Neuronal stem cell (in vitro differentiated cells): Measurements from ENCODE around the gene DNAH8.

ENCODE experiments used
- DNase-seq: peaks from one replicate; pipeline ENCODE4 v3.0.0-alpha.2; 2013; ENCODE audit warnings: low spot score
- H2AFZ ChIP-seq: one replicate; pipeline ENCODE4 v1.6.1; 2013; ENCODE audit warnings: mild to moderate bottlenecking, low read length, inconsistent platforms
- H2AK5ac ChIP-seq: 2 replicates; pipeline ENCODE4 v1.6.1; 2013; ENCODE audit warnings: low read depth, mild to moderate bottlenecking, inconsistent platforms, low read length, moderate library complexity, mixed read lengths
- H2BK120ac ChIP-seq: 2 replicates; pipeline ENCODE4 v1.6.1; 2013; ENCODE audit warnings: low read depth, mild to moderate bottlenecking, inconsistent platforms, low read length, moderate library complexity, mixed read lengths
- H2BK12ac ChIP-seq: one replicate; pipeline ENCODE4 v1.6.1; 2013; ENCODE audit warnings: low read length, inconsistent platforms
- H2BK15ac ChIP-seq: 2 replicates; pipeline ENCODE4 v1.6.1; 2013; ENCODE audit warnings: mild to moderate bottlenecking, low read length, inconsistent platforms, mixed read lengths
- H2BK5ac ChIP-seq: one replicate; pipeline ENCODE4 v1.6.1; 2013; ENCODE audit warnings: inconsistent platforms, mild to moderate bottlenecking, low read length, moderate library complexity
- H3K14ac ChIP-seq: one replicate; pipeline ENCODE4 v1.6.1; 2013; ENCODE audit warnings: low read length, inconsistent platforms
- H3K18ac ChIP-seq: 2 replicates; pipeline ENCODE4 v1.6.1; 2013; ENCODE audit warnings: low read length, inconsistent platforms
- H3K23ac ChIP-seq: 2 replicates; pipeline ENCODE4 v1.6.1; 2013; ENCODE audit warnings: low read depth, mild to moderate bottlenecking, mixed read lengths, low read length, inconsistent platforms; ENCODE audit not compliant: poor library complexity
- H3K27ac ChIP-seq: replicated peaks from 3 replicates; pipeline ENCODE4 v1.5.1; 2013; ENCODE audit warnings: low read length, inconsistent platforms
- H3K27me3 ChIP-seq, 3 experiments: 2 replicates each; pipeline ENCODE4 v1.6.1; 2013; ENCODE audit warnings: low read length in 3 of 3, mild to moderate bottlenecking in 2 of 3, inconsistent platforms in 1 of 3, low read depth in 1 of 3, mixed read lengths in 1 of 3, moderate library complexity in 1 of 3; ENCODE audit not compliant: control insufficient read depth in 3 of 3, insufficient read depth in 3 of 3
- H3K36me3 ChIP-seq, 2 donors: replicated peaks in 1 of 2; 2 replicates each; pipeline ENCODE4 v1.6.1; 2013; ENCODE audit warnings: low read length in 2 of 2; ENCODE audit not compliant: control insufficient read depth in 2 of 2, insufficient read depth in 2 of 2
- H3K4ac ChIP-seq: 2 replicates; pipeline ENCODE4 v1.6.1; 2013; ENCODE audit warnings: inconsistent platforms, mild to moderate bottlenecking, low read length, moderate library complexity
- H3K4me1 ChIP-seq, 2 donors: 1 replicate in 1 of 2; 2 replicates in 1 of 2; pipeline ENCODE4 v1.6.1; 2013; ENCODE audit warnings: low read length in 2 of 2, low read depth in 1 of 2; ENCODE audit not compliant: control insufficient read depth in 2 of 2, insufficient read depth in 1 of 2
- H3K4me2 ChIP-seq: one replicate; pipeline ENCODE4 v1.6.1; 2013; ENCODE audit warnings: mild to moderate bottlenecking, low read length, inconsistent platforms; ENCODE audit not compliant: insufficient read depth, poor library complexity, severe bottlenecking
- H3K4me3 ChIP-seq, 2 donors: 2 replicates each; pipeline ENCODE4 v1.5.1; 2013; ENCODE audit warnings: low read length in 2 of 2, mild to moderate bottlenecking in 2 of 2, inconsistent platforms in 1 of 2, moderate library complexity in 1 of 2
- H3K79me1 ChIP-seq: one replicate; pipeline ENCODE4 v1.6.1; 2013; ENCODE audit warnings: low read depth, mild to moderate bottlenecking, inconsistent platforms, low read length, moderate library complexity
- H3K9ac ChIP-seq: one replicate; pipeline ENCODE4 v1.6.1; 2013; ENCODE audit warnings: mild to moderate bottlenecking, low read depth, low read length, inconsistent platforms; ENCODE audit not compliant: poor library complexity
- H3K9me3 ChIP-seq, 2 donors: replicated peaks in 1 of 2; 2 replicates each; pipeline versions ENCODE3 to v1.6.1; 2013; ENCODE audit warnings: low read length in 2 of 2, mild to moderate bottlenecking in 2 of 2, inconsistent platforms in 1 of 2, low read depth in 1 of 2, mixed read lengths in 1 of 2, moderate library complexity in 1 of 2; ENCODE audit not compliant: control insufficient read depth in 2 of 2, insufficient read depth in 1 of 2
- H4K8ac ChIP-seq: one replicate; pipeline ENCODE4 v1.6.1; 2013; ENCODE audit warnings: low read depth, mild to moderate bottlenecking, inconsistent platforms, low read length, moderate library complexity
- H4K91ac ChIP-seq: one replicate; pipeline ENCODE4 v1.6.1; 2013; ENCODE audit warnings: low read length, low read depth, mild to moderate bottlenecking, inconsistent platforms; ENCODE audit not compliant: poor library complexity
- WGBS, 2 donors: extraction: QIAGEN DNeasy Blood & Tissue Kit; methylation state at CpG; one replicate each; pipeline ENCODE4 v1.1.7; 2013; ENCODE audit warnings: missing lambda C conversion rate in 2 of 2, mixed read lengths in 1 of 2; ENCODE audit not compliant: insufficient read length in 2 of 2, insufficient replicate concordance in 1 of 2; ENCODE audit errors: extremely low coverage in 2 of 2; 5-methylcytosine and 5-hydroxymethylcytosine counted together

Gene DNAH8

GRCh38 chr6:38681850-38682249 lies 33.3 kb upstream of the DNAH8 start:
- H2AK5ac ChIP-seq = no peak overlapping the region
- no peak overlapping the region for H3K14ac ChIP-seq
- no peak overlapping the region for H4K8ac ChIP-seq
- H4K91ac ChIP-seq = no peak overlapping the region
- no peak overlapping the region for H3K23ac ChIP-seq
- no CpG with 5 or more reads among the region's 2 CpGs for WGBS, 2 donors
- no peak overlapping the region for H3K18ac ChIP-seq
- H3K9me3 ChIP-seq = no peaks in the 10 kb centered on the region
- H2BK120ac ChIP-seq = no peak overlapping the region
- no peak overlapping the region for H2BK12ac ChIP-seq
- H3K36me3 ChIP-seq = peaks cover 18 to 97% of the 10 kb centered on the region in 2 donors
- no peak overlapping the region for H3K27ac ChIP-seq
- no peaks in the 10 kb centered on the region for H3K79me1 ChIP-seq
- no peak for DNase-seq
- H2BK15ac ChIP-seq = no peak overlapping the region
- H3K4me3 ChIP-seq = no peak overlapping the region
- no peak overlapping the region for H3K4me2 ChIP-seq
- H3K27me3 ChIP-seq = no peaks in the 10 kb centered on the region
- H2AFZ ChIP-seq = no peak overlapping the region
- H3K9ac ChIP-seq = no peak overlapping the region
- no peaks in the 10 kb centered on the region for H3K4me1 ChIP-seq
- no peak overlapping the region for H3K4ac ChIP-seq
- no peak overlapping the region for H2BK5ac ChIP-seq

- Histone ChIP-seq H3K23ac (no peak overlapping the region), H2AFZ (no peak overlapping the region), H3K79me1 (no peaks in the 10 kb centered on the region), H3K18ac (no peak overlapping the region), H2BK120ac (no peak overlapping the region), H2AK5ac (no peak overlapping the region), H3K14ac (no peak overlapping the region), H2BK5ac (no peak overlapping the region), H3K4ac (no peak overlapping the region), H3K4me2 (no peak overlapping the region), H3K36me3 (peaks cover 13 to 91% of the 10 kb centered on the region in 2 donors), H3K27ac (no peak overlapping the region), H4K91ac (no peak overlapping the region), H4K8ac (no peak overlapping the region), H2BK12ac (no peak overlapping the region), H2BK15ac (no peak overlapping the region), H3K9ac (no peak overlapping the region), H3K9me3 (no peaks in the 10 kb centered on the region), H3K4me3 (no peak overlapping the region), H3K27me3 (no peaks in the 10 kb centered on the region), H3K4me1 (no peaks in the 10 kb centered on the region)
- no peak for DNase-seq
- WGBS, 2 donors = no CpG with 5 or more reads among the region's 1 CpG
Observed at GRCh38 chr6:38684237-38684636, 30.9 kb upstream of the DNAH8 start.

GRCh38 chr6:38684904-38685303 lies 30.2 kb upstream of the DNAH8 start:
- Histone ChIP-seq H3K4me3 (no peak overlapping the region), H3K4me1 (no peaks in the 10 kb centered on the region), H2BK120ac (no peak overlapping the region), H2BK12ac (no peak overlapping the region), H4K8ac (no peak overlapping the region), H3K23ac (no peak overlapping the region), H3K9me3 (no peaks in the 10 kb centered on the region), H4K91ac (no peak overlapping the region), H3K14ac (no peak overlapping the region), H2BK15ac (no peak overlapping the region), H3K27me3 (no peaks in the 10 kb centered on the region), H3K9ac (no peak overlapping the region), H3K4me2 (no peak overlapping the region), H3K18ac (no peak overlapping the region), H2AK5ac (no peak overlapping the region), H3K36me3 (peaks cover 13 to 84% of the 10 kb centered on the region in 2 donors), H3K4ac (no peak overlapping the region), H2AFZ (no peak overlapping the region), H2BK5ac (no peak overlapping the region), H3K27ac (no peak overlapping the region), H3K79me1 (no peaks in the 10 kb centered on the region)
- no peak for DNase-seq
- no CpG with 5 or more reads among the region's 3 CpGs for WGBS, 2 donors

- H3K27me3 ChIP-seq = no peaks in the 10 kb centered on the region
- no peak overlapping the region for H3K4me2 ChIP-seq
- H3K14ac ChIP-seq = no peak overlapping the region
- no peak overlapping the region for H2AK5ac ChIP-seq
- H4K91ac ChIP-seq = no peak overlapping the region
- DNase-seq = no peak
- H2BK5ac ChIP-seq = no peak overlapping the region
- no CpG with 5 or more reads among the region's 4 CpGs for WGBS, 2 donors
- no peaks in the 10 kb centered on the region for H3K9me3 ChIP-seq
- no peak overlapping the region for H2BK15ac ChIP-seq
- H3K79me1 ChIP-seq = no peaks in the 10 kb centered on the region
- H3K23ac ChIP-seq = no peak overlapping the region
- no peak overlapping the region for H3K4me3 ChIP-seq
- no peak overlapping the region for H3K27ac ChIP-seq
- peaks cover 10 to 75% of the 10 kb centered on the region in 2 donors for H3K36me3 ChIP-seq
- H3K4ac ChIP-seq = no peak overlapping the region
- no peak overlapping the region for H4K8ac ChIP-seq
- H2BK12ac ChIP-seq = no peak overlapping the region
- no peak overlapping the region for H2AFZ ChIP-seq
- no peak overlapping the region for H3K9ac ChIP-seq
- H3K18ac ChIP-seq = no peak overlapping the region
- no peak overlapping the region for H2BK120ac ChIP-seq
- no peaks in the 10 kb centered on the region for H3K4me1 ChIP-seq
Observed at GRCh38 chr6:38686270-38687042, 28.7 kb upstream of the DNAH8 start.
